Left ventricle myocardium inferior (tissue), 1 donor: ENCODE data around the gene SAMMSON. TPM values are rescaled to one million over a fixed set of nuclear protein-coding genes. Genes with fewer than 3 reads are reported as not detected.

ENCODE experiments used
- DNase-seq: peaks from one replicate; pipeline ENCODE4 v3.0.0-alpha.2; 2020
- H3K27ac ChIP-seq: fragments of 200-600 bp; replicated peaks from 2 replicates; pipeline ENCODE4 v1.8.0; 2021
- H3K27me3 ChIP-seq: fragments of 200-600 bp; 2 replicates; pipeline ENCODE4 v1.8.0; 2021; ENCODE audit warnings: low read depth
- H3K36me3 ChIP-seq: fragments of 200-600 bp; 2 replicates; pipeline ENCODE4 v1.8.0; 2021
- H3K4me1 ChIP-seq: fragments of 200-600 bp; 2 replicates; pipeline ENCODE4 v1.8.0; 2021
- H3K4me3 ChIP-seq: fragments of 200-600 bp; 2 replicates; pipeline ENCODE4 v1.8.0; 2021; ENCODE audit warnings: mild to moderate bottlenecking, moderate library complexity
- H3K9me3 ChIP-seq: fragments of 200-600 bp; replicated peaks from 2 replicates; pipeline ENCODE4 v1.8.0; 2021
- CTCF ChIP-seq: fragments of 200-600 bp; IDR thresholded peaks from 2 replicates; pipeline ENCODE4 v1.8.0; 2021; ENCODE audit warnings: antibody characterized with exemption, mild to moderate bottlenecking, borderline replicate concordance
- intact Hi-C: fragments of 100-400 bp; cut with micrococcal nuclease; formaldehyde crosslinking; loops from one replicate; pipeline ENCODE4 v1.11.0; 2022
- long read RNA-seq: library from polyadenylated mRNA; unstranded; transcript quantifications from one replicate; pipeline ENCODE4 v2.0.0, GENCODE V29; 2021
- total RNA-seq: library from RNA; stranded (reverse); fragmentation: NEBNext Ultra II Directional; extraction: Animal tissue kit (Norgen Biotek cat#: 25700); gene quantifications from one replicate; pipeline ENCODE4 v1.2.1, GENCODE V29; 2021
- donor health status: DM: no; HTN: yes; CAD: no; lungs with severe emphysema.

SAMMSON gene
- total RNA-seq: not detected
- long read RNA-seq: 0 reads

- no peak for DNase-seq
- no peak for TF ChIP-seq CTCF
- peak within 1 kb of the TSS; percentile 42 for H3K4me3 ChIP-seq
Measured at GRCh38 chr3:69999140-70000027, at the start of gene SAMMSON. TSS of gene SAMMSON (plus strand) at chr3:69999733.

GRCh38 chr3:69951616-69952015 lies 47.9 kb upstream of the SAMMSON start:
- intact Hi-C loops: no loop called here
- no peaks in the 10 kb centered on the region for H3K27me3 ChIP-seq
- no peak for DNase-seq
- H3K27ac ChIP-seq: no peak overlapping the region
- H3K9me3 ChIP-seq: no peaks in the 10 kb centered on the region
- H3K4me3 ChIP-seq: no peak overlapping the region
- H3K36me3 ChIP-seq: peaks cover 40% of the 10 kb centered on the region
- no peak for TF ChIP-seq CTCF
- peaks cover 12% of the 10 kb centered on the region for H3K4me1 ChIP-seq

More at GRCh38 chr3:69999140-70000027, at the start of gene SAMMSON:
- no peaks in the 10 kb centered on the region for H3K4me1 ChIP-seq
- no peaks in the 10 kb centered on the region for H3K36me3 ChIP-seq
- intact Hi-C loops: no loop called here
- no peaks in the 10 kb centered on the region for H3K27me3 ChIP-seq
- H3K9me3 ChIP-seq: peaks cover 6% of the 10 kb centered on the region
- peak within 1 kb of the TSS; percentile 28 for H3K27ac ChIP-seq

- DNase-seq: no peak
Measured at GRCh38 chr3:69959581-69959980, 40.0 kb upstream of the SAMMSON start.

GRCh38 chr3:69961706-69962439 lies 37.7 kb upstream of the SAMMSON start:
- no peaks in the 10 kb centered on the region for H3K9me3 ChIP-seq
- no peaks in the 10 kb centered on the region for H3K27me3 ChIP-seq
- TF ChIP-seq CTCF: no peak

More at GRCh38 chr3:69959581-69959980, 40.0 kb upstream of the SAMMSON start:
- H3K4me1 ChIP-seq: peaks cover 6% of the 10 kb centered on the region
- H3K4me3 ChIP-seq: no peak overlapping the region
- H3K27ac ChIP-seq: no peak overlapping the region
- H3K9me3 ChIP-seq: no peaks in the 10 kb centered on the region
- H3K27me3 ChIP-seq: no peaks in the 10 kb centered on the region
- intact Hi-C loops: no loop called here
- H3K36me3 ChIP-seq: peaks cover 51% of the 10 kb centered on the region
- TF ChIP-seq CTCF: no peak

GRCh38 chr3:69963643-69964042 lies 35.9 kb upstream of the SAMMSON start:
- TF ChIP-seq CTCF: no peak
- Histone ChIP-seq H3K4me3 (no peak overlapping the region), H3K27ac (no peak overlapping the region), H3K4me1 (peaks cover 6% of the 10 kb centered on the region), H3K36me3 (peaks cover 37% of the 10 kb centered on the region), H3K27me3 (no peaks in the 10 kb centered on the region), H3K9me3 (no peaks in the 10 kb centered on the region)
- DNase-seq: no peak
- intact Hi-C loops: no loop called here

More at GRCh38 chr3:69961706-69962439, 37.7 kb upstream of the SAMMSON start:
- Histone ChIP-seq H3K36me3 (peaks cover 55% of the 10 kb centered on the region), H3K27ac (no peak overlapping the region), H3K4me3 (no peak overlapping the region), H3K4me1 (peaks cover 6% of the 10 kb centered on the region)
- DNase-seq: no peak
- intact Hi-C loops: no loop called here
